ENCODE data around the gene SLCO1B1.
A peak's percentile ranks its signal among the peaks of the same experiment; 100 is the strongest.

SLCO1B1 gene

GRCh38 chr12:21221072-21221471 lies 90.1 kb downstream of the SLCO1B1 start:
- no peak for DNase-seq

- peak; percentile 15 for DNase-seq
Observed at GRCh38 chr12:21221778-21222177, 90.8 kb downstream of the SLCO1B1 start.

DNA sequence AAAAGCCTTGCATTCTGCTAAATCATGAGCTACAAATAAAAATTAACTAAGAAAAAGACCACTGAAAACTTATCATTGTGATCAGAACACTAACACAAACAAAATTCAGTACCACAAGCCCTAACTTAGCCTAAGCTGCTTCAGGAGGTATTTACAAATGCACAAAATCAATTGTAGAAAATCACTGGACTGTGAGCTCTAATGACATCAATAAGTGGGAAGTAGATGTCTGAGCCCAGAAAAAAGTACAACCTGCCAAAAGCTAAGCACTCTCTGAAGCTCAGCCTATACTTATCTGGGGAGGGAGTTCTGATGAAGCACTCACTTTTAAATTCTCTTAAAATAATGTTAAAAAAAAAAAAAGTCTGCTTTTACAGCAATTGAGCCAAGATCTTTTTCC lies 92.9 kb downstream of the SLCO1B1 start:
- no peak for DNase-seq

DNA sequence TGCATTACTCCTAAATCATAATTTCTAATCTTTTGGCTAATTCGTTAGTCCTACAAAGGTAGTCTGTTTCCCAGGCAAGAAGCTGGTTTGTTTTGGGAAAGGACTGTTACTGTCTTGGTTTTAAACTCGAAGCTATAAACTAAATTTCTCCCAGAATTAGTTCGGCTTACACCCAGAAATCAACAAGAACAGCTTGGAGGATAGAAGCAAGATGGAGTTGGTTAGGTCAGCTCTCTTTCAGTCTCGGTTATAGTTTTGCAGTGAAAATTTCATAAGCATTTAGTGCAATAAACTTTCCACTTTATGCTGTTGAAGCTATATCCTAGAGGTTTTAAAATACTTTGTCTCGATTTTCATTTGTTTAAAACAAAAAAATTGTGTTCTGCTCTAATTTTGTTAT lies 103.4 kb downstream of the SLCO1B1 start:
- no peak for DNase-seq

- DNase-seq: no peak
Observed at GRCh38 chr12:21239866-21240265, 108.9 kb downstream of the SLCO1B1 start.

DNA sequence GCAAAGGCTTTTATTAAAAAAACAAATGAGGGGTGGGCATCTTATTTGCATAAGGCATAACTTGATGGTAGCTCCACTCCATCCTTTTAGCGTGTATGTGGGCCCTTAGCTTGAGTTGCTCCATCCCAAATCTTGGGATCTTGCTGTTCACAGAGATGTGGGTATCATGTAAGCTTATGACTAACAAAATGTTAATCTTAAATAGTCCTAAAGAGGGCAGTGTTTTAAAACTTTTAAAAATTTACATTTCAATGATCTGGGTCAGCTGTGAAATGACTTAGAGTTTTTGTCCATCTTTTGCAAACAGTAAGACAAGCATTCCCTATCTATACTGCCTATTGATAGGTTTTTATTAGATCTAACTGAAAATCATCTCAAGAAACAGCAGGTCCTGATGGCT lies 117.7 kb downstream of the SLCO1B1 start:
- peak; percentile 10 for DNase-seq

- DNase-seq: no peak
Observed at GRCh38 chr12:21252070-21252469, 121.1 kb downstream of the SLCO1B1 start.

DNA sequence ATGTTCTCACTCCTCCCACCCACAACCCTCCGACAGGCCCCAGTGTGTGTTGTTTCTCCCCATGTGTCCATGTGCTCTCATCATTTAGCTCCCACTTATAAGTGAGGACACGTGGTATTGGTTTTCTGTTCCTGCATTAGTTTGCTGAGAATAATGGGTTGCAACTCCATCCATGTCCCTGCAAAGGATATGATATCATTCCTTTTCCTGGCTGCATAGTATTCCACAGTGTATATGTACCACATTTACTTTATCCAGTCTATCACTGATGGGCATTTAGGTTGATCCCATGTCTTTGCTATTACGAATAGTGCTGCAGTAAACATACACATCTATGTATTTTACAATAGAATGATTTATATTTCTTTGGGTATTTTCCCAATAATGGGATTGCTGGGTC lies 126.2 kb downstream of the SLCO1B1 start:
- no peak for DNase-seq

DNA sequence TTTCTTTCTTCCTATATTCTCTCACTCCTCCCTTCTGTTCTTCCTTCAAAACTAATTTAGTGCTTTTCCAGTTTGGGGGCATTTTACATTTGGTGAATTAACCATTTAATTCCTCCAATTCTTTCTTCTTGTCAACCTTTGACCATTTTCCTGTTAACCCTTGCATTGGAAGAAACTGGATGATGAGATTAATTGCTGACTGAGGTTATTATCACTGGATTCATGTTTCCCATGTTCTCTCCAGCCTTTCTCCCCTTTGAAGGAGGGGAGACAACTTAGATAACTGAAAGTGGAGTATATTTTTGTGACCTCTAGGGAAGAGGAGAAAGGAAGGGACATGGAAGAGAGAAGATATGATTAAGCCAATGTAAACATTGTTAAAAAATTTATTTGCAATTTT lies 133.2 kb downstream of the SLCO1B1 start:
- DNase-seq: no peak

- peak; percentile 7 for DNase-seq
Observed at GRCh38 chr12:21265932-21266331, 134.9 kb downstream of the SLCO1B1 start.

DNA sequence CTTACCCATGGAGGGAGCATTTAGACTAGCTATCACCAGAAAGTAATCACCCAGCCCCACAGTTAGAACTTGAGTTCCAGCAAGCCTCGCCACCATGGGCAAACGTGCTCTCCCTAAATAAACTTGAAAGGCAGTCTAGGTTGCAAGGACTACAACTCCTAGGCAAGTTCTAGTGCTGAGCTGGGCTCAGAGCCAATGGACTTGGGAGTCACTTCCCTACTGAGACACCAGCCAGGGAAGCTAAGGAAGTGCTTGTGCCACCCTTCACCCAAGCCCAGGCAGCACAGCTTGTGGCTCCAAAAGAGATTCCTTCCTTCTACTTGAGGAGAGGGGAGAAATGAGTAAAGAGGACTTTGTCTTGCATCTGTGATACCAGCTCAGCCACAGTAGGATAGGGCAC lies 145.8 kb downstream of the SLCO1B1 start:
- DNase-seq: no peak

Measured in MV-4-11 (cell line).